ENCODE measurements around the gene FAM83G.
A peak's percentile ranks its signal among the peaks of the same experiment; 100 is the strongest.
"Not testable (repeated sequence)": the region's sequence is repeated elsewhere in the genome, so short reads cannot be mapped to it uniquely, and the experiment has no call there.

The FAM83G gene

GRCh38 chr17:19024101-19025078 is 19.8 kb upstream of the FAM83G start:
- DNase-seq (ENCODE audit: insufficient read length, low spot score) (no peak), FAIRE-seq (peak; percentile 58)

GRCh38 chr17:19023209-19023999 is 18.8 kb upstream of the FAM83G start:
- DNase-seq (ENCODE audit: insufficient read length, low spot score) = no peak
- no peak for FAIRE-seq

GRCh38 chr17:19022747-19023146 is 18.2 kb upstream of the FAM83G start:
- FAIRE-seq (no peak), DNase-seq (ENCODE audit: insufficient read length, low spot score) (no peak)

- peak; percentile 60 for FAIRE-seq
- DNase-seq (ENCODE audit: insufficient read length, low spot score) = no peak
These were observed 17.6 kb upstream of the FAM83G start for GRCh38 chr17:19022128-19022527.

- DNase-seq (ENCODE audit: insufficient read length, low spot score) (no peak), FAIRE-seq (peak; percentile 75)
These were observed 17.1 kb upstream of the FAM83G start for GRCh38 chr17:19021622-19022083.

GRCh38 chr17:19021011-19021621 is 16.6 kb upstream of the FAM83G start:
- not testable (repeated sequence) for FAIRE-seq

GRCh38 chr17:19020016-19020415 is 15.5 kb upstream of the FAM83G start:
- DNase-seq (ENCODE audit: insufficient read length, low spot score) (no peak), FAIRE-seq (no peak)

More at GRCh38 chr17:19021011-19021621, 16.6 kb upstream of the FAM83G start:
- not testable (repeated sequence) for DNase-seq (ENCODE audit: insufficient read length, low spot score)

- FAIRE-seq (peak; percentile 13), DNase-seq (ENCODE audit: insufficient read length, low spot score) (no peak)
These were observed 14.7 kb upstream of the FAM83G start for GRCh38 chr17:19019041-19019941.

- FAIRE-seq = peak; percentile 13
These were observed 14.0 kb upstream of the FAM83G start for GRCh38 chr17:19018600-19018950.

GRCh38 chr17:19017804-19018599 is 13.4 kb upstream of the FAM83G start:
- FAIRE-seq (no peak), DNase-seq (ENCODE audit: insufficient read length, low spot score) (no peak)

More at GRCh38 chr17:19018600-19018950, 14.0 kb upstream of the FAM83G start:
- DNase-seq (ENCODE audit: insufficient read length, low spot score) = no peak

- no peak for DNase-seq (ENCODE audit: insufficient read length, low spot score)
- no peak for FAIRE-seq
These were observed 12.8 kb upstream of the FAM83G start for GRCh38 chr17:19017401-19017800.

GRCh38 chr17:19016881-19017280 is 12.3 kb upstream of the FAM83G start:
- FAIRE-seq (peak; percentile 4), DNase-seq (ENCODE audit: insufficient read length, low spot score) (no peak)

GRCh38 chr17:19016297-19016696 is 11.7 kb upstream of the FAM83G start:
- FAIRE-seq (no peak), DNase-seq (ENCODE audit: insufficient read length, low spot score) (no peak)

- DNase-seq (ENCODE audit: insufficient read length, low spot score) (no peak), FAIRE-seq (no peak)
These were observed 10.9 kb upstream of the FAM83G start for GRCh38 chr17:19015428-19015827.

GRCh38 chr17:19014628-19015215 is 10.2 kb upstream of the FAM83G start:
- DNase-seq (ENCODE audit: insufficient read length, low spot score) = no peak
- FAIRE-seq = peak; percentile 64

GRCh38 chr17:19013806-19014627 is 9.5 kb upstream of the FAM83G start:
- FAIRE-seq (no peak), DNase-seq (ENCODE audit: insufficient read length, low spot score) (no peak)

GRCh38 chr17:19013226-19013625 is 8.7 kb upstream of the FAM83G start:
- DNase-seq (ENCODE audit: insufficient read length, low spot score) = no peak
- FAIRE-seq = no peak
